ENCODE measurements around the gene ASTE1.
A peak's percentile ranks its signal among the peaks of the same experiment; 100 is the strongest.
"Not testable (repeated sequence)": the region's sequence is repeated elsewhere in the genome, so short reads cannot be mapped to it uniquely, and the experiment has no call there.

ASTE1 gene

DNA sequence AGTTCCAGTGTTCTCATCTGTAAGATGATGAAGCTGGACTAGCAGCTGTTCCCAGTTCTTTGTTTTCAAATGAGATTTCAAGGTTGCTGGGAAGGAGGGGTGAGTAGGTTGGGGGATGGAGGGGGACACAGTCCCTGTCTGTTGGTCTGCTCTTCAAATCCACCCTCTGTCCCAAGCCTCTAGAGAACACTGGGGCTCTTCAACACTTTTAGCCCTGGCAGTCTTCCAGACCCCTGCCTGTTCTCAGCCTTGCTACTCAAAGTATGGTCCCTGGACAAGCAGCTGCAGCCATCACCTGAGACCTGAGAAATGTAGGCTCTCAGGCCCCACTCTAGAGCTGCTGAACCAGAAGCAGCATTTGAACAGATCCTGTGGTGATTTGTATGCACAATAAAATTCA is 41.4 kb upstream of the ASTE1 start:
- Histone ChIP-seq H3K9me3 (ENCODE audit: severe bottlenecking) (peaks cover 2% of the 10 kb centered on the region), H3K36me3 (ENCODE audit: low read depth) (no peaks in the 10 kb centered on the region), H3K27ac (ENCODE audit: poor library complexity, severe bottlenecking) (no peak overlapping the region), H3K27me3 (ENCODE audit: insufficient read depth, poor library complexity, severe bottlenecking) (no peaks in the 10 kb centered on the region), H3K4me1 (ENCODE audit: insufficient read depth, poor library complexity, severe bottlenecking) (no peaks in the 10 kb centered on the region), H3K4me3 (ENCODE audit: severe bottlenecking) (no peak overlapping the region)
- ATAC-seq (ENCODE audit: low read depth) (no peak), DNase-seq (ENCODE audit: low spot score) (no peak)
- no peak for TF ChIP-seq CTCF (IDR thresholded peaks at IDR 0.05; ENCODE audit: poor library complexity, severe bottlenecking)

DNA sequence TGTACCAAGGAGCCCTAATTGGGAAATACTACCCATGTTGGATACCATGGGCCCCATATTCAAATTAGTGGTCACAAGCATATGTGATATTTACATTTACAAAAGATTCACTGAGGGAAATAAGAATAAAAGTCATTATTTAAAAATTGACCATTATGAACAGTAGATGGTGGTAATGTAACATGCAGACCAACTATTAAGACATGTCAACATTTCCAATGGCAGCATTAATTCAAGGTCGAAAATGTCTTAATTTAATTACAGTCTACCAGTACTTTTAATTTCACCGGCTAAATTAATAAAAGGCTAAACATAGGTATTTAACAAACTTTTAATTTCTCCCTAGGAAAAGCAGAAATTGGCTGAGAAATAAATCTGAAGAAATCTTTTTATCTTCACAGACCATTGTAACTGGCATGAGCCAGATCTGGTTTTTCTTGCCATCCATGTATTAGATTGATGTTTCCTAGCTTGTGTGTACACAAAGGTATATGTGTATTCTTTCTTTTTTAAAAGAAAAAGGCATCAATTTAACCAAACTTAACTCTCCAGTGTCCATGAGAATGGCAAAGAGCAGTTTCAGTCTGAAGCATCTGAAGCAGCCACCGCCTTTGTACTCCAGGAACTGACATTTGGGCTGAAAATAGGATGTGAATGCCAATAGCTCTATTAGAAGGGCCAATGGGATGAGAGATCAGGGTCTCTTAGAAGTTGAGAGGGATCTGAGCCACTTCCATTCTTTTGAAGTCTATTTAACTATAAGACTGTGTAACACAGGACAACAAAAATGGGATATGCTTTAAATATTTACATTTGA is 26.6 kb upstream of the ASTE1 start:
- Histone ChIP-seq H3K4me1 (ENCODE audit: insufficient read depth, poor library complexity, severe bottlenecking) (no peaks in the 10 kb centered on the region), H3K36me3 (ENCODE audit: low read depth) (no peaks in the 10 kb centered on the region), H3K9me3 (ENCODE audit: severe bottlenecking) (no peaks in the 10 kb centered on the region), H3K27me3 (ENCODE audit: insufficient read depth, poor library complexity, severe bottlenecking) (no peaks in the 10 kb centered on the region), H3K27ac (ENCODE audit: poor library complexity, severe bottlenecking) (no peak overlapping the region), H3K4me3 (ENCODE audit: severe bottlenecking) (no peak overlapping the region)
- peak; percentile 61 for TF ChIP-seq CTCF (IDR thresholded peaks at IDR 0.05; ENCODE audit: poor library complexity, severe bottlenecking)
- ATAC-seq (ENCODE audit: low read depth) (no peak), DNase-seq (ENCODE audit: low spot score) (no peak)

DNA sequence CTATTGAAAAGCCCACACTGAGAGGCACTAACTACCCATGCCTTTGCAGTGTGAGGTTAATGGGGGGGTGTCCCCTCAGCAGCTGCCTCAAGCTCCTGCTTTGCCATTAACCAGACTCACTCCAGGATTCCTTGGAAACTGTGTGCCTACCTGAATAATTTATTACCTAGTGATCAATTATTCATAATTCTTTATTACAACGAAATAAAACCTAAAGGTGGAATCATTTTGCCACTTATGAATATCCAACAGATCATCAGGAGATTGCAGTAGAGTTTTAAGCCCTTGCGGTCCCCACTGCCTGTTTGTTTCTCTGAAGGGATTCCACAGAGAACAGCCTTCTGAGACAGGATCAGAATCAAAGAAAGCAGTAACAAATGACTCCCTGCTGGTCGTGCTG is 23.4 kb upstream of the ASTE1 start:
- H3K27ac ChIP-seq (ENCODE audit: poor library complexity, severe bottlenecking), result no peak overlapping the region
- ATAC-seq (ENCODE audit: low read depth) (no peak), DNase-seq (ENCODE audit: low spot score) (no peak)
- no peaks in the 10 kb centered on the region for H3K36me3 ChIP-seq (ENCODE audit: low read depth)
- no peak for TF ChIP-seq CTCF (IDR thresholded peaks at IDR 0.05; ENCODE audit: poor library complexity, severe bottlenecking)
- H3K27me3 ChIP-seq (ENCODE audit: insufficient read depth, poor library complexity, severe bottlenecking), result no peaks in the 10 kb centered on the region
- no peak overlapping the region for H3K4me3 ChIP-seq (ENCODE audit: severe bottlenecking)
- no peaks in the 10 kb centered on the region for H3K9me3 ChIP-seq (ENCODE audit: severe bottlenecking)
- no peaks in the 10 kb centered on the region for H3K4me1 ChIP-seq (ENCODE audit: insufficient read depth, poor library complexity, severe bottlenecking)

GRCh38 chr3:131048030-131048429 is 21.4 kb upstream of the ASTE1 start:
- no peak overlapping the region for H3K27ac ChIP-seq (ENCODE audit: poor library complexity, severe bottlenecking)
- TF ChIP-seq CTCF (IDR thresholded peaks at IDR 0.05; ENCODE audit: poor library complexity, severe bottlenecking), result no peak

GRCh38 chr3:131047582-131047981 is 21.0 kb upstream of the ASTE1 start:
- TF ChIP-seq CTCF (IDR thresholded peaks at IDR 0.05; ENCODE audit: poor library complexity, severe bottlenecking), result no peak
- Histone ChIP-seq H3K36me3 (ENCODE audit: low read depth) (no peaks in the 10 kb centered on the region), H3K27me3 (ENCODE audit: insufficient read depth, poor library complexity, severe bottlenecking) (no peaks in the 10 kb centered on the region), H3K9me3 (ENCODE audit: severe bottlenecking) (no peaks in the 10 kb centered on the region), H3K4me3 (ENCODE audit: severe bottlenecking) (no peak overlapping the region), H3K4me1 (ENCODE audit: insufficient read depth, poor library complexity, severe bottlenecking) (no peaks in the 10 kb centered on the region), H3K27ac (ENCODE audit: poor library complexity, severe bottlenecking) (no peak overlapping the region)
- no peak for DNase-seq (ENCODE audit: low spot score)
- ATAC-seq (ENCODE audit: low read depth), result no peak

More at GRCh38 chr3:131048030-131048429, 21.4 kb upstream of the ASTE1 start:
- ATAC-seq (ENCODE audit: low read depth) (no peak), DNase-seq (ENCODE audit: low spot score) (no peak)
- Histone ChIP-seq H3K9me3 (ENCODE audit: severe bottlenecking) (no peaks in the 10 kb centered on the region), H3K27me3 (ENCODE audit: insufficient read depth, poor library complexity, severe bottlenecking) (no peaks in the 10 kb centered on the region), H3K4me3 (ENCODE audit: severe bottlenecking) (no peak overlapping the region), H3K36me3 (ENCODE audit: low read depth) (no peaks in the 10 kb centered on the region), H3K4me1 (ENCODE audit: insufficient read depth, poor library complexity, severe bottlenecking) (no peaks in the 10 kb centered on the region)

GRCh38 chr3:131042271-131042985 is 15.8 kb upstream of the ASTE1 start:
- H3K9me3 ChIP-seq (ENCODE audit: severe bottlenecking); H3K4me1 ChIP-seq (ENCODE audit: insufficient read depth, poor library complexity, severe bottlenecking); H3K27me3 ChIP-seq (ENCODE audit: insufficient read depth, poor library complexity, severe bottlenecking); H3K4me3 ChIP-seq (ENCODE audit: severe bottlenecking); DNase-seq (ENCODE audit: low spot score); H3K27ac ChIP-seq (ENCODE audit: poor library complexity, severe bottlenecking); ATAC-seq (ENCODE audit: low read depth); H3K36me3 ChIP-seq (ENCODE audit: low read depth): not testable (repeated sequence)
